Retinal pigment epithelial cell (primary cell): ENCODE results near the gene MTHFS.
"Not testable (repeated sequence)": the region's sequence is repeated elsewhere in the genome, so short reads cannot be mapped to it uniquely, and the experiment has no call there.

Experiments used
- DNase-seq: peaks from one replicate; pipeline ENCODE4 v3.0.0-alpha.2; 2010; ENCODE audit warnings: low read depth
- H3K4me3 ChIP-seq: 2 replicates; pipeline ENCODE4 v1.5.1; 2011; ENCODE audit warnings: mild to moderate bottlenecking, low read length, control low read depth, moderate library complexity
- CTCF ChIP-seq: conservative IDR thresholded peaks from 2 replicates; pipeline ENCODE4 v1.5.1; 2011; ENCODE audit warnings: low read depth, low read length, control low read depth, inconsistent platforms

Gene MTHFS

GRCh38 chr15:79923079-79923514 lies 26.3 kb upstream of the MTHFS start:
- no peak for DNase-seq
- peak overlapping the region; percentile 70 for H3K4me3 ChIP-seq
- TF ChIP-seq CTCF = no peak

GRCh38 chr15:79922512-79923078 lies 25.8 kb upstream of the MTHFS start:
- TF ChIP-seq CTCF = no peak
- no peak for DNase-seq
- H3K4me3 ChIP-seq = peak overlapping the region; percentile 70

GRCh38 chr15:79919749-79920511 lies 23.1 kb upstream of the MTHFS start:
- no peak for TF ChIP-seq CTCF
- H3K4me3 ChIP-seq = no peak overlapping the region
- no peak for DNase-seq

GRCh38 chr15:79919090-79919748 lies 22.4 kb upstream of the MTHFS start:
- DNase-seq = no peak
- no peak for TF ChIP-seq CTCF
- H3K4me3 ChIP-seq = no peak overlapping the region

- H3K4me3 ChIP-seq = no peak overlapping the region
- no peak for DNase-seq
- TF ChIP-seq CTCF = no peak
Measured at GRCh38 chr15:79918278-79918677, 21.5 kb upstream of the MTHFS start.

- no peak for TF ChIP-seq CTCF
- DNase-seq = no peak
- no peak overlapping the region for H3K4me3 ChIP-seq
Measured at GRCh38 chr15:79916502-79917132, 19.8 kb upstream of the MTHFS start.

GRCh38 chr15:79915776-79916501 lies 19.1 kb upstream of the MTHFS start:
- DNase-seq, H3K4me3 ChIP-seq: not testable (repeated sequence)
